ENCODE data around the gene CCDC107. TPM values are rescaled to one million over a fixed set of nuclear protein-coding genes. Genes with fewer than 3 reads are reported as not detected.
A peak's percentile ranks its signal among the peaks of the same experiment; 100 is the strongest.

Gene CCDC107
- total RNA-seq, 1 experiment from 2014 or later, result 34.9 TPM

DNA sequence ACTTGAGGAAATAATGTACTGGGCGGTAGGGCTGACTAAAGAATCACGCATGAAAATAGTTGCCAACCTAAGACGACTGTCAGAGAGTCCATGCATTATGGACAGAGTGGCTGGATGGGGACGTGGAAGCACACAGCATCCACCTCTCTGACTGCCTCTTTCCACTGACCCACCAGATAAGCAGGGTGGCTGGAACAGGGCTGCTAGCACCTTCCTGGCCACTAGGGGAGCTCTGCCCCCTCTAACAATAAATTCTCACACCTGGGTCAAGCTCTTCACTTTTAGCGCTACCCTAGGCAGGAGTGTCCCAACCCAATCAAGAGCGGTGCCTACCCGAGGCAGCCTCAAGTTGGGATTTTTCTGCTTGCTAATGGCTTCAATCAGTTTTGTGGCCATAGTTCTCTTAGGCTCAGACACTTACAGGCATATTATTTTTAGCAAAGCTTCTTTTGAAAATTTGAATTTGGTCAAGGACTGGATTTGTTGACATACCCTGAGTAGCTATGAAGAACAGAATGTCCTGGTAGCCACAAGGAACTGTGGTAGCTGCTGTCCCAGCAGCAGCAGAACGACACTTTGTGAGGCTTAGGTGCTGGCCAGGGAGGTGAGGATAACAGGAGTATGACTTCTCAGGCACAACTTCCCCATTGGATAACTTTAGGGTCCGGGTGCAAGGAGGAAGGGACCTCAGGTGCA is 38.6 kb downstream of the CCDC107 start:
- Histone ChIP-seq H3K27me3 (ENCODE audit: low read length) (no peaks in the 10 kb centered on the region), H3K27ac (ENCODE audit: low read length) (peak overlapping the region; percentile 63), H3K4me3 (ENCODE audit: low read length) (no peak overlapping the region), H3K9me3 (ENCODE audit: low read length) (no peaks in the 10 kb centered on the region), H2AFZ (ENCODE audit: low read length) (no peak overlapping the region), H4K20me1 (ENCODE audit: low read length) (no peaks in the 10 kb centered on the region), H3K4me2 (ENCODE audit: low read length) (no peak overlapping the region), H3K79me2 (ENCODE audit: low read length) (no peaks in the 10 kb centered on the region), H3K4me1 (ENCODE audit: insufficient read depth, low read length) (peaks cover 12% of the 10 kb centered on the region), H3K9me2 (replicated peaks; ENCODE audit: low read length) (no peaks in the 10 kb centered on the region), H3K9ac (ENCODE audit: low read length) (no peak overlapping the region), H3F3A (ENCODE audit: low read length, unreplicated experiment) (no peaks in the 10 kb centered on the region), H3K36me3 (ENCODE audit: low read depth, low read length) (peaks cover 23% of the 10 kb centered on the region)
- DNase-seq (peak; percentile 49), ATAC-seq (peak; percentile 67)
- ChIA-PET CTCF (interaction anchor here (0.5 to 1.2 kb wide), 4 partner anchors 23 to 43 kb away, joined by 3 to 5 read pairs (median 4); partner anchors contain the start of genes CREB3 and TLN1), POLR2A (ENCODE audit: unreplicated experiment) (interaction anchor here (1.0 kb wide), 1 partner anchor 52 kb away, joined by 3 read pairs; the partner anchor contains the start of genes GBA2 and RGP1)
- TF ChIP-seq EZH2 (IDR thresholded peaks at IDR 0.05; ENCODE audit: low read length, unreplicated experiment) (no peak), EZH2phosphoT487 (IDR thresholded peaks at IDR 0.05; ENCODE audit: borderline replicate concordance, low read length) (no peak)
- TF ChIP-seq, protein P1, sequence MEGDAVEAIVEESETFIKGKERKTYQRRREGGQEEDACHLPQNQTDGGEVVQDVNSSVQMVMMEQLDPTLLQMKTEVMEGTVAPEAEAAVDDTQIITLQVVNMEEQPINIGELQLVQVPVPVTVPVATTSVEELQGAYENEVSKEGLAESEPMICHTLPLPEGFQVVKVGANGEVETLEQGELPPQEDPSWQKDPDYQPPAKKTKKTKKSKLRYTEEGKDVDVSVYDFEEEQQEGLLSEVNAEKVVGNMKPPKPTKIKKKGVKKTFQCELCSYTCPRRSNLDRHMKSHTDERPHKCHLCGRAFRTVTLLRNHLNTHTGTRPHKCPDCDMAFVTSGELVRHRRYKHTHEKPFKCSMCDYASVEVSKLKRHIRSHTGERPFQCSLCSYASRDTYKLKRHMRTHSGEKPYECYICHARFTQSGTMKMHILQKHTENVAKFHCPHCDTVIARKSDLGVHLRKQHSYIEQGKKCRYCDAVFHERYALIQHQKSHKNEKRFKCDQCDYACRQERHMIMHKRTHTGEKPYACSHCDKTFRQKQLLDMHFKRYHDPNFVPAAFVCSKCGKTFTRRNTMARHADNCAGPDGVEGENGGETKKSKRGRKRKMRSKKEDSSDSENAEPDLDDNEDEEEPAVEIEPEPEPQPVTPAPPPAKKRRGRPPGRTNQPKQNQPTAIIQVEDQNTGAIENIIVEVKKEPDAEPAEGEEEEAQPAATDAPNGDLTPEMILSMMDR (conservative IDR thresholded peaks at IDR 0.05; ENCODE audit: low read depth, low read length), result peak; percentile 73
- BruUV-seq (replicated peaks), result no TSS peak
- intact Hi-C loops (cut with micrococcal nuclease), result loop anchor here (5.0 kb wide), 1 partner anchor 39 kb away; the partner anchor contains the start of genes CCDC107 and RMRP

DNA sequence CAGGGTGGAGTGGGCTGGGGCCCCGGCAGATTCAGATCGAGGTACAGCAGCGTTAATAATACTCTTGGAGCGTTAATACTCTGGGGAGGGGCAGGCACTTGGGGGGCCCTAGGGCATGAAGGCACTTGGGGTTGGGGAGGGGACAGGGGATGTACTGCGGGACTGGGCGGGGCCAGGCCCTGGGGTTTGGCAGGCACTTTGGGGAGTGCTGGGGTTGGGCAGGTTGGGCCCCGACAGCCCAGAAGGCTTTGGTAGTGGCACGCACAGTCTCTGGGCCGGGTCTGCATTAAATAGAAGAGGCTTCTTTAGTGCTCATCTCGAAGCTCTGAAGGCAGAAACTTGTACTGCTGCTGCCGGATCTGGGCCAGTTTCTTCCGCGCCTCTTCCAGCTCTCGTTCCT is 39.4 kb downstream of the CCDC107 start:
- POLR2A ChIA-PET (ENCODE audit: unreplicated experiment), result no interaction called here
- no TSS peak for BruUV-seq (replicated peaks)
- H3K36me3 ChIP-seq (ENCODE audit: low read depth, low read length), result peaks cover 27% of the 10 kb centered on the region

More for the DNA sequence above, 39.4 kb downstream of the CCDC107 start:
- no peak for TF ChIP-seq EZH2 (IDR thresholded peaks at IDR 0.05; ENCODE audit: low read length, unreplicated experiment)
- no peak for TF ChIP-seq EZH2phosphoT487 (IDR thresholded peaks at IDR 0.05; ENCODE audit: borderline replicate concordance, low read length)
- TF ChIP-seq, protein P1 (conservative IDR thresholded peaks at IDR 0.05; ENCODE audit: low read depth, low read length), result no peak
- intact Hi-C loops (cut with micrococcal nuclease), result loop anchor here (5.0 kb wide), 1 partner anchor 40 kb away; the partner anchor contains the start of genes CCDC107 and RMRP
- Histone ChIP-seq H4K20me1 (ENCODE audit: low read length) (no peaks in the 10 kb centered on the region), H3F3A (ENCODE audit: low read length, unreplicated experiment) (no peaks in the 10 kb centered on the region), H3K79me2 (ENCODE audit: low read length) (no peaks in the 10 kb centered on the region), H3K9ac (ENCODE audit: low read length) (no peak overlapping the region), H3K9me2 (replicated peaks; ENCODE audit: low read length) (no peaks in the 10 kb centered on the region), H3K27ac (ENCODE audit: low read length) (no peak overlapping the region), H3K4me2 (ENCODE audit: low read length) (no peak overlapping the region), H3K27me3 (ENCODE audit: low read length) (no peaks in the 10 kb centered on the region), H3K9me3 (ENCODE audit: low read length) (no peaks in the 10 kb centered on the region), H3K4me3 (ENCODE audit: low read length) (no peak overlapping the region), H3K4me1 (ENCODE audit: insufficient read depth, low read length) (peaks cover 12% of the 10 kb centered on the region), H2AFZ (ENCODE audit: low read length) (no peak overlapping the region)
- ATAC-seq (no peak), DNase-seq (no peak)
- CTCF ChIA-PET, result no interaction called here

Data from PC-3 (cell line).